ENCODE data around the gene DCT.

DNA sequence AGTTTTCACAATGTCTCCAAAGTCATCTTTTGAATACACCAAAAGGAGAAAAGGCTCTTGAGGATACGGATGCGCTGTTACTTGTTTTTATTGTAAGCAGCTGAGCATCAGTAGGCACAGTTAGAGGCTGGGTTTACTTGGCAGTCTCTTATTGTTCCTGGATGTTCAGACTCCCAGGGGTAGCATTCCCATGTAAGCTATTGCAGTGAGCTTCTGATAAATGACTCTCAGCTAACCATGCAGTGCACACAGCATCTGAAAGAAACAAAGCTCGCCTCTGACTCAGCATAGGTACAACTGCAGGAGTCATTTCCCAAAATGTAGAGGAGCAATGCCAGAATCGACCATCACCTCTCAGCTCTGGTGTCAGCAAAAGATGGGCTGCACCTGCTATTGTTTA lies 84.8 kb downstream of the DCT start:
- TF ChIP-seq CTCF (IDR thresholded peaks at IDR 0.05): no peak
- TF ChIP-seq POLR2A (IDR thresholded peaks at IDR 0.05): no peak
- TF ChIP-seq EP300 (IDR thresholded peaks at IDR 0.05): no peak
- no peak for TF ChIP-seq POLR2AphosphoS5 (IDR thresholded peaks at IDR 0.05)
